ENCODE data around the gene LACTB.

LACTB gene

DNA sequence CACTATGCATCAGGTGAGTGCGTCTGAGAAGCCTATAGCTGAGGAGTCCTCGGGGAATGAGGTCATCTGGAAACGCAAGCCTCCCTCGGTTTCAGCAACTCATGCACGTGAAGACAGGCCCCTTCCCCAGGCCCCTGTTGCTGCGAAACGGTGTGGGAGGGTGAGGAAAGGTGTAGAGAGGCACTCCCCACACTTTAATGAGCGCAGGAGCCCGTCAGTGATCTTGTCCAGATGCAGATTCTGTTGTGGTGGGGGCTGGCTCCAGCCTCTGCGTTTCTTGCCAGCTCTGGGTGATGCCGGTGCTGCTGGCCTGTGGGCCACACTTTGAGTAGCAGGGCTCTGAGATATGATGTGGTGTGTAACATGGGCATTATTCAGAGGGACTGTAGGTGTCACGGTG is 38.6 kb upstream of the LACTB start:
- no peak for TF ChIP-seq CTCF (IDR thresholded peaks at IDR 0.05; ENCODE audit: low read depth, low read length)
- no peak for DNase-seq (ENCODE audit: low read depth in 2 of 2)
- no peak overlapping the region for H3K4me3 ChIP-seq (replicated peaks in 1 of 2; ENCODE audit: low read depth in 2 of 2, low read length in 2 of 2)

DNA sequence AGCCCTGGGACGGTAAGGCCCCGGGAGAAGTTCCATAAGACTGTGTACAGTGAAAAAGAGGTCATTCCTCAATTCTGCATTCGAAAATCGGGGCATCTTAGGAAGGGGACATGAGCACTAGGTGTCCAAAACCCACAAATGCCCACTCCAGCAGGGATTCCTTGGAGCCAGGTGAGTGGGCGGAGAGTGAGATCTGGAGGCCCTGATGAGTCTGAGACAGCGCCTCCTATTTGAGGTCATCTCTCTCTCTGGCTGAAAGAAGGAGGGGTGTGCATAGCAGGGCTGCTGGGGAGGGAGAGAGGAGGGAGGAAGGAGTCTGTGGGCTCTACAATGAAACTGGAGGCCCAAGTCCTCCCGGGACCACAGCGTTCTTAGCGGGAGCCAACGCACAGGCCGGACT is 38.1 kb upstream of the LACTB start:
- TF ChIP-seq CTCF (IDR thresholded peaks at IDR 0.05; ENCODE audit: low read depth, low read length) = no peak
- DNase-seq (ENCODE audit: low read depth in 2 of 2) = no peak

DNA sequence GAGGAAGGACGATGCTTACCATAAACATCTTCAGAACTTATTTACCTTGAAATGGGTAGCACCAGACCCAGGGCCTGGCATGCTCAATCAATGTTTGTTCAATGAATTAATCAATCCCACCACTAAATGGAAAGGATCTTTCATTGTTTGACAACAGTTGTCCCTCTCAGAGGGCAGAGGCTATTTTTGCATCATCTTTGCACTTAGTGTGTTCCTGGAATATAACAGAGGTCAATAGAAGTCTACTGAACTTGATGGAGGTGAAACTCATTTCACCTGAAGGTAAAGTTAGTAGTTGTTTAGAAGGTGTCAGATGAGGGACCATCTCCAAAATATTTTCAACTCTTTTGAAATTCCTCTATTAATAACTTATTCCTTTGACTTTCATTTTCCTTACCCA is 36.9 kb upstream of the LACTB start:
- DNase-seq (ENCODE audit: low read depth in 2 of 2) = no peak
- H3K4me3 ChIP-seq (replicated peaks in 1 of 2; ENCODE audit: low read depth in 2 of 2, low read length in 2 of 2) = no peak overlapping the region
- TF ChIP-seq CTCF (IDR thresholded peaks at IDR 0.05; ENCODE audit: low read depth, low read length) = no peak

More for the DNA sequence above, 38.1 kb upstream of the LACTB start:
- H3K4me3 ChIP-seq (replicated peaks in 1 of 2; ENCODE audit: low read depth in 2 of 2, low read length in 2 of 2) = no peak overlapping the region

- no peak for TF ChIP-seq CTCF (IDR thresholded peaks at IDR 0.05; ENCODE audit: low read depth, low read length)
- no peak for DNase-seq (ENCODE audit: low read depth in 2 of 2)
- H3K4me3 ChIP-seq (replicated peaks in 1 of 2; ENCODE audit: low read depth in 2 of 2, low read length in 2 of 2) = no peak overlapping the region
Observed at GRCh38 chr15:63085289-63085688, 36.4 kb upstream of the LACTB start.

DNA sequence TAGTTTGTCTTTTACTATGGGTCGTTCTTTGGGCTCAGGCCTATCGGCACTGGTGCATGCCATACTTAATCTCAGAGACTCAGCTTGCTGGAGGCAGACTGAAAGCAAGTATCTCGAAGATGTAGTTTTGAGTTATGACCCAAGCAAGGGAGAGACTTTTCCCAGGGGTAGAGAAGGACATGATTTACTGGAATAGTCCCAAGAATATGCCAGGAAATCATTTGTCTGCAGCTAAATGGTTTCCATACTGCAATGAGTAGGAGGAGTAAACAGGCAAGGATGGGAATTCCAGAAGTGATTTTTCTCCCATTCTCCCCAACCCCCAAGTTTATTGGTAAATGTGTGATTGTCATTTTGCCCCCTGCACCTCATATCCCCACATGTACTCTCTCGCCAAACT is 35.4 kb upstream of the LACTB start:
- no peak for TF ChIP-seq CTCF (IDR thresholded peaks at IDR 0.05; ENCODE audit: low read depth, low read length)
- DNase-seq (ENCODE audit: low read depth in 2 of 2) = peak in 1 of 2 donors; percentile 40
- H3K4me3 ChIP-seq (replicated peaks in 1 of 2; ENCODE audit: low read depth in 2 of 2, low read length in 2 of 2) = no peak overlapping the region

DNA sequence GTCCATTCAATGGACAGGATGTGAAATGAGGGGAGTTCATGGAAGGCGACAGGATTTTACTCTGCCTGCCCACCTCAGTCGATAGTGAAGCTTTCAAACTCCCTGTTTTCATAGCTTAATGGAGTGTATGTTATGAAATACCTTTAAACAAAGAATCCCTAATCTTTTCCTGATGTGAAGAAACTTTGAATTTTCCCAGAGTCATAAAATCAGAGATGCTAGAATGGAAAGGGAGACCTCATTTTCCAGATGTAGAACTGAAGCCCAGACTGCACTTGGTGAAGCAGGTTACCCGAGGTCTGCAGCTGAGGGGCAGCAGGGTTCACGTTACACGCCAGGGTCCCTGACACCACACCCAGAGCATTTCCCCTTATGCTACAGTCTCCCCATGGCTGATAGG is 34.7 kb upstream of the LACTB start:
- H3K4me3 ChIP-seq (replicated peaks in 1 of 2; ENCODE audit: low read depth in 2 of 2, low read length in 2 of 2) = no peak overlapping the region
- TF ChIP-seq CTCF (IDR thresholded peaks at IDR 0.05; ENCODE audit: low read depth, low read length) = no peak
- DNase-seq (ENCODE audit: low read depth in 2 of 2) = no peak

DNA sequence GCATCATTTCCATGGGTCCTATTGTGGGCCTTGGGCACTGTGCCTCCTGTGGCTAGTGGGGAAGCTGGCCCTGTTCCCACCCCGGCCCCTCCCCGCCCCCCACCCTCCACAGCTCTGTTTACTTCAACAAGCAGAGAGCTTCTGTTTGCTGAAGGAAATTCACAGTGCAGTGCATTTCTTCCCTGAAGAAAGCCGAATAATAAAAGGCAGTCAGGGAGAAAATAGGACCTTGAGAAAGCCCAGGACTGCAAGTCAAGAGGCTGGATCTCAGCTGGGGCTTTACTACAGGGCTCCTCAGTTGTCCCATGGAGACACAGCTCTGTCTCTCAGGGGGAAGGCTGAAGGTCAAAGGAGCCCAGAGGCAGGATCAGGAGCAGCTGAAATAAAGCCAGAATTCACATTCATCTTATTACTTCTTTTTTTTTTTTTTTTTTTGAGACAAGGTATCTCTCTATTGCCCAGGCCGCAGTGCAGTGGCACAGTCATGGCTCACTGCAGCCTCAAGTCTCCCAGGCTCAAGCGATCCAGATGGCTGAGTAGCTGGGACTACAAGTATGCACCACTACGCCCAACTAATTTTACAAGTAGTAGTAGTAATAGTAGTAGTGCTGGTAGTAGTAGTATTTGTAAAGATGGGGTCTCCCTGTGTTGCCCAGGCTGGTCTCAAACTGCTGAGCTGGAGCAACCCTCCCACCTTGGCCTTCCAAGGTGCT is 33.0 kb upstream of the LACTB start:
- no peak overlapping the region for H3K4me3 ChIP-seq (replicated peaks in 1 of 2; ENCODE audit: low read depth in 2 of 2, low read length in 2 of 2)
- no peak for TF ChIP-seq CTCF (IDR thresholded peaks at IDR 0.05; ENCODE audit: low read depth, low read length)
- no peak for DNase-seq (ENCODE audit: low read depth in 2 of 2)
